Stimulated activated CD8-positive, alpha-beta memory T cell treated with anti-CD3 and anti-CD28 coated beads, Interleukin-4, amount 100 ng/mL, for 4 hours (primary cell): Measurements from ENCODE around the gene PRMT2.

Experiments used
- DNase-seq, 2 donors: peaks; one replicate each; pipeline ENCODE4 v3.0.0-alpha.2; 2020; ENCODE audit warnings: low read depth in 2 of 2, low spot score in 1 of 2

Gene PRMT2

GRCh38 chr21:46635324-46636180, at the start of gene PRMT2:
TSS of gene PRMT2 (plus strand) at chr21:46635674. CDS start at chr21:46636952, 1,278 bp downstream.
- DNase-seq, result peak; percentile 95 to 96

GRCh38 chr21:46594276-46594675, 41.2 kb upstream of the PRMT2 start:
- no peak for DNase-seq

- no peak for DNase-seq
Observed at GRCh38 chr21:46596201-46596600, 39.3 kb upstream of the PRMT2 start.

GRCh38 chr21:46597031-46597430, 38.4 kb upstream of the PRMT2 start:
- no peak for DNase-seq

GRCh38 chr21:46597896-46598343, 37.6 kb upstream of the PRMT2 start:
- no peak for DNase-seq

GRCh38 chr21:46598581-46599572, 36.6 kb upstream of the PRMT2 start:
- DNase-seq, result no peak

GRCh38 chr21:46600305-46600704, 35.2 kb upstream of the PRMT2 start:
- DNase-seq, result no peak

- DNase-seq, result no peak
Observed at GRCh38 chr21:46600978-46601377, 34.5 kb upstream of the PRMT2 start.

GRCh38 chr21:46603228-46603627, 32.2 kb upstream of the PRMT2 start:
- DNase-seq, result no peak

- no peak for DNase-seq
Observed at GRCh38 chr21:46604329-46604974, 31.0 kb upstream of the PRMT2 start.

- DNase-seq, result no peak
Observed at GRCh38 chr21:46604975-46605766, 30.3 kb upstream of the PRMT2 start, which contains the start of gene S100B. TSS of gene S100B (minus strand) at chr21:46605082. CDS start at chr21:46602415, 2,667 bp downstream.

- peak; percentile 19 to 29 for DNase-seq
Observed at GRCh38 chr21:46605767-46606426, 29.6 kb upstream of the PRMT2 start.

GRCh38 chr21:46606427-46606813, 29.1 kb upstream of the PRMT2 start:
- DNase-seq, result no peak

GRCh38 chr21:46607636-46608035, 27.8 kb upstream of the PRMT2 start:
- no peak for DNase-seq

- DNase-seq, result no peak
Observed at GRCh38 chr21:46608672-46609111, 26.8 kb upstream of the PRMT2 start.

GRCh38 chr21:46610018-46610701, 25.3 kb upstream of the PRMT2 start:
- no peak for DNase-seq

GRCh38 chr21:46613391-46613790, 22.1 kb upstream of the PRMT2 start:
- DNase-seq, result no peak

GRCh38 chr21:46616050-46616449, 19.4 kb upstream of the PRMT2 start:
- DNase-seq, result no peak

- DNase-seq, result no peak
Observed at GRCh38 chr21:46616656-46617055, 18.8 kb upstream of the PRMT2 start.
